CD14-positive monocyte (primary cell): ENCODE measurements around the gene TMEM87B. TPM values are rescaled to one million over a fixed set of nuclear protein-coding genes. Genes with fewer than 3 reads are reported as not detected.

ENCODE experiments used
- DNase-seq, 3 donors: peaks; one replicate each; pipeline ENCODE4 v3.0.0-alpha.2; 2011 to 2022
- H2AFZ ChIP-seq: 2 replicates; pipeline ENCODE4 v1.6.0; 2012; ENCODE audit warnings: mild to moderate bottlenecking, low read depth, low read length, inconsistent platforms; ENCODE audit not compliant: insufficient read depth, poor library complexity, severe bottlenecking
- H3K27ac ChIP-seq, 2 donors: 1 replicate in 1 of 2; 2 replicates in 1 of 2; pipeline ENCODE4 v1.5.1; 2012 to 2013; ENCODE audit warnings: low read length in 2 of 2, control low read depth in 1 of 2, inconsistent platforms in 1 of 2, low read depth in 1 of 2, mild to moderate bottlenecking in 1 of 2
- H3K27me3 ChIP-seq, 2 donors: one replicate each; pipeline versions ENCODE4 v1.6.0 to v1.6.1; 2011 to 2013; ENCODE audit warnings: low read length in 2 of 2; ENCODE audit not compliant: control insufficient read depth in 2 of 2, insufficient read depth in 2 of 2
- H3K36me3 ChIP-seq, 2 donors: replicated peaks in 1 of 2; 1 replicate in 1 of 2; 2 replicates in 1 of 2; pipeline versions ENCODE4 v1.5.1 to v1.6.1; 2012 to 2013; ENCODE audit warnings: low read length in 2 of 2, control low read depth in 1 of 2, inconsistent platforms in 1 of 2, mild to moderate bottlenecking in 1 of 2; ENCODE audit not compliant: insufficient read depth in 2 of 2, control insufficient read depth in 1 of 2
- H3K4me1 ChIP-seq, 2 donors: 1 replicate in 1 of 2; 2 replicates in 1 of 2; pipeline versions ENCODE4 v1.5.1 to v1.6.1; 2012 to 2013; ENCODE audit warnings: low read length in 2 of 2, control low read depth in 1 of 2, inconsistent platforms in 1 of 2, mild to moderate bottlenecking in 1 of 2, moderate library complexity in 1 of 2; ENCODE audit not compliant: insufficient read depth in 2 of 2, control insufficient read depth in 1 of 2
- H3K4me2 ChIP-seq: replicated peaks from 2 replicates; pipeline ENCODE3; 2012; ENCODE audit warnings: low read length, moderate library complexity, mild to moderate bottlenecking; ENCODE audit not compliant: poor library complexity, severe bottlenecking; ENCODE audit errors: extremely low read depth
- H3K4me3 ChIP-seq, 3 experiments: fragments of 200-600 bp in 1 of 3; sonication (generic) in 1 of 3; replicated peaks in 1 of 3; 1 replicate in 2 of 3; 2 replicates in 1 of 3; pipeline ENCODE4 v1.5.1; 2011 to 2013; ENCODE audit warnings: low read length in 3 of 3, mild to moderate bottlenecking in 3 of 3, control low read depth in 2 of 3, low read depth in 2 of 3, inconsistent platforms in 1 of 3, moderate library complexity in 1 of 3
- H3K79me2 ChIP-seq: 2 replicates; pipeline ENCODE4 v1.6.0; 2012; ENCODE audit warnings: mild to moderate bottlenecking, control low read depth, inconsistent platforms, low read length, moderate library complexity; ENCODE audit not compliant: insufficient read depth
- H3K9ac ChIP-seq: 2 replicates; pipeline ENCODE4 v1.6.0; 2017; ENCODE audit warnings: low read length, mild to moderate bottlenecking; ENCODE audit not compliant: insufficient read depth, poor library complexity, severe bottlenecking
- H3K9me3 ChIP-seq, 2 donors: replicated peaks in 1 of 2; 1 replicate in 1 of 2; 2 replicates in 1 of 2; pipeline versions ENCODE4 v1.5.1 to v1.6.1; 2012 to 2013; ENCODE audit warnings: low read length in 2 of 2, control low read depth in 1 of 2; ENCODE audit not compliant: control insufficient read depth in 1 of 2, insufficient read depth in 1 of 2
- H4K20me1 ChIP-seq: 2 replicates; pipeline ENCODE4 v1.6.0; 2012; ENCODE audit warnings: mild to moderate bottlenecking, low read length, control low read depth, moderate library complexity; ENCODE audit not compliant: insufficient read depth
- H3K27ac Mint-ChIP-seq, 7 donors: one replicate each; pipeline ENCODE4 v1.8.0; 2020; ENCODE audit warnings: mild to moderate bottlenecking in 7 of 7, mixed read lengths in 7 of 7, moderate library complexity in 6 of 7, inconsistent platforms in 2 of 7
- H3K27me3 Mint-ChIP-seq, 3 donors: one replicate each; pipeline ENCODE4 v1.8.0; 2021 to 2022; ENCODE audit warnings: low read depth in 3 of 3, mild to moderate bottlenecking in 3 of 3, mixed read lengths in 3 of 3, moderate library complexity in 3 of 3, inconsistent platforms in 1 of 3
- H3K36me3 Mint-ChIP-seq, 2 donors: one replicate each; pipeline ENCODE4 v1.8.0; 2020; ENCODE audit warnings: mixed read lengths in 2 of 2, inconsistent platforms in 1 of 2, mild to moderate bottlenecking in 1 of 2
- H3K4me1 Mint-ChIP-seq: one replicate; pipeline ENCODE4 v1.8.0; 2020; ENCODE audit warnings: mild to moderate bottlenecking, mixed read lengths
- H3K4me3 Mint-ChIP-seq, 2 donors: one replicate each; pipeline ENCODE4 v1.8.0; 2020; ENCODE audit warnings: mild to moderate bottlenecking in 2 of 2, mixed read lengths in 2 of 2, moderate library complexity in 1 of 2
- H3K9me3 Mint-ChIP-seq, 7 donors: one replicate each; pipeline ENCODE4 v1.8.0; 2020 to 2022; ENCODE audit warnings: mixed read lengths in 7 of 7, mild to moderate bottlenecking in 6 of 7, moderate library complexity in 6 of 7, inconsistent platforms in 2 of 7
- WGBS: methylation state at CpG from one replicate; pipeline ENCODE4 v1.1.5; 2013; ENCODE audit warnings: missing lambda C conversion rate; ENCODE audit not compliant: insufficient coverage; 5-methylcytosine and 5-hydroxymethylcytosine counted together
- intact Hi-C, 2 donors: fragments of 100-400 bp; cut with micrococcal nuclease; formaldehyde crosslinking; loops; one replicate each; pipeline versions ENCODE4 v1.15.0 to v1.15.1; 2023
- polyA plus RNA-seq, 3 donors: library from polyadenylated mRNA; depleted of rRNA in 1 of 3; unstranded in 2 of 3; stranded (reverse) in 1 of 3; fragments of 300-500 nt in 2 of 3; fragments of >200 nt in 1 of 3; fragmentation: Illumina TruSeq in 2 of 3; gene quantifications; 1 replicate in 2 of 3; 2 replicates in 1 of 3; pipeline ENCODE4 v1.2.3, GENCODE V29; 2012 to 2021
- TF ChIP-seq, protein P1 (sequence below): fragments of 200-600 bp; IDR thresholded peaks from one replicate; pipeline ENCODE4 v1.8.0; 2022; ENCODE audit warnings: antibody characterized with exemption, mild to moderate bottlenecking

Gene TMEM87B
- polyA plus RNA-seq, 3 donors: 9.1 to 13.4 (median 11.4) TPM

- H3K27me3 ChIP-seq: no peaks in the 10 kb centered on the region
- H3K4me1 ChIP-seq: peaks cover 8 to 10% of the 10 kb centered on the region in 2 donors
- H3K36me3 Mint-ChIP-seq: no peaks in the 10 kb centered on the region
- H3K4me2 ChIP-seq: no peak overlapping the region
- 99% methylated on average over 21 of the region's 31 CpGs for WGBS
- peaks cover 0 to 5% (median 2%) of the 10 kb centered on the region in 3 donors for H3K27me3 Mint-ChIP-seq
- peaks cover 15% of the 10 kb centered on the region for H3K4me1 Mint-ChIP-seq
- H3K9me3 ChIP-seq: peaks cover 0 to 3% of the 10 kb centered on the region in 2 donors
- H3K9me3 Mint-ChIP-seq: peaks cover 0 to 11% (median 5%) of the 10 kb centered on the region in 7 donors
- no peaks in the 10 kb centered on the region for H4K20me1 ChIP-seq
- H3K27ac Mint-ChIP-seq: peak overlapping the region in 1 of 7 donors; percentile 41
- no peaks in the 10 kb centered on the region for H3K36me3 ChIP-seq
- H3K4me3 ChIP-seq: no peak overlapping the region
- H3K9ac ChIP-seq: no peak overlapping the region
- no peak overlapping the region for H3K4me3 Mint-ChIP-seq
- no peak overlapping the region for H2AFZ ChIP-seq
- H3K79me2 ChIP-seq: no peaks in the 10 kb centered on the region
- intact Hi-C loops: no loop called here
- TF ChIP-seq, protein P1, sequence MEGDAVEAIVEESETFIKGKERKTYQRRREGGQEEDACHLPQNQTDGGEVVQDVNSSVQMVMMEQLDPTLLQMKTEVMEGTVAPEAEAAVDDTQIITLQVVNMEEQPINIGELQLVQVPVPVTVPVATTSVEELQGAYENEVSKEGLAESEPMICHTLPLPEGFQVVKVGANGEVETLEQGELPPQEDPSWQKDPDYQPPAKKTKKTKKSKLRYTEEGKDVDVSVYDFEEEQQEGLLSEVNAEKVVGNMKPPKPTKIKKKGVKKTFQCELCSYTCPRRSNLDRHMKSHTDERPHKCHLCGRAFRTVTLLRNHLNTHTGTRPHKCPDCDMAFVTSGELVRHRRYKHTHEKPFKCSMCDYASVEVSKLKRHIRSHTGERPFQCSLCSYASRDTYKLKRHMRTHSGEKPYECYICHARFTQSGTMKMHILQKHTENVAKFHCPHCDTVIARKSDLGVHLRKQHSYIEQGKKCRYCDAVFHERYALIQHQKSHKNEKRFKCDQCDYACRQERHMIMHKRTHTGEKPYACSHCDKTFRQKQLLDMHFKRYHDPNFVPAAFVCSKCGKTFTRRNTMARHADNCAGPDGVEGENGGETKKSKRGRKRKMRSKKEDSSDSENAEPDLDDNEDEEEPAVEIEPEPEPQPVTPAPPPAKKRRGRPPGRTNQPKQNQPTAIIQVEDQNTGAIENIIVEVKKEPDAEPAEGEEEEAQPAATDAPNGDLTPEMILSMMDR: no peak
- no peak overlapping the region for H3K27ac ChIP-seq
- no peak for DNase-seq
These were observed 104.4 kb downstream of the TMEM87B start for GRCh38 chr2:112159454-112159921.

DNA sequence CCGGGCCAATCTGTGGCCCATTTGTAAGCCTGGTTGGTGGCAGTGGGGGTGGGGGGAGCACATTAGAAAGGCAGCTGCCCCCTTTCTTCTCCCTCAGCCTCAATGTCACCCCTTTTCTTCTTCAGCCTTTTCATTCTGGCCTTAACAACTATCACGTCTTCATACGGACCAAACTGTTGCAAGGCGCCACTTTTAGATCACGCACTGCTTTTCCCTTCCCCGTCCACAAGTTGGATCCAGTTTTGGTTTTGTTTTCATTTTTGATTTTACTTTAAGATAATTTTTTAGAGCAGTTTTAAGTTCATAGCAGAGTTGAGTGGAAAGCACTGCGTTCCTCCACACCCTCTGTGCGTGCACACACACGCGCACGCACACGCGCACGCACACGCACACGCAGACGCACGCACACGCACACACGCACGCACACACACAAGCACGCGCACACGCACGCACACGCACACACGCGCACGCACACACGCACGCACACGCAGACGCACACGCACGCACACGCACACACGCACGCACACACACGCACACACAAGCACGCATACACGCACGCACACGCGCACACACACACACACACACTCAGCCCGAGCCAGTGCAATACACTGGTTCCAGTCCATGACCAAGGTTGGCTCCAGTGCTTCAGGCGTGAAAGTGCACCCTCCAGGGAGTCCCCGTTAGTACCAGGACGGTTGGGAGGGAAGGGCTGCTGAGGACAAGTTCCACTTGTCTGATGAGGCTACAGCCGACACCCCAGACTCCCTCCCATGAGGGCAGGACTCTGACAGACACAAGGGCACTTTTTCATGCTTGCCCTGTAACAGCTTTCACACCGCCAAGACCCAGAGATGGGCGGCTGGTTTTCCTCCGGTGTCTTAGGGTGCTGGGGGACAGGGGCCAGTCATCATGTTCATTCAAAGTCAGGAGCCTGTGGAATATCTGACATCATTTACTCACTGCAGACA lies 105.5 kb downstream of the TMEM87B start:
- no peak overlapping the region for H3K4me3 Mint-ChIP-seq
- H4K20me1 ChIP-seq: no peaks in the 10 kb centered on the region

More for the DNA sequence above, 105.5 kb downstream of the TMEM87B start:
- Histone ChIP-seq H3K4me1 (peaks cover 4 to 6% of the 10 kb centered on the region in 2 donors), H3K27ac (no peak overlapping the region), H3K4me3 (no peak overlapping the region), H3K9ac (no peak overlapping the region), H3K36me3 (no peaks in the 10 kb centered on the region), H2AFZ (no peak overlapping the region), H3K27me3 (no peaks in the 10 kb centered on the region), H3K9me3 (peaks cover 0 to 3% of the 10 kb centered on the region in 2 donors), H3K79me2 (no peaks in the 10 kb centered on the region), H3K4me2 (no peak overlapping the region)
- Mint-ChIP-seq H3K4me1 (peaks cover 10% of the 10 kb centered on the region), H3K9me3 (peaks cover 0 to 11% (median 5%) of the 10 kb centered on the region in 7 donors), H3K27me3 (peaks cover 0 to 5% (median 2%) of the 10 kb centered on the region in 3 donors), H3K27ac (peak overlapping the region in 1 of 7 donors; percentile 30), H3K36me3 (no peaks in the 10 kb centered on the region)
- TF ChIP-seq, protein P1: no peak
- no peak for DNase-seq
- WGBS: 97% methylated on average over 14 of the region's 52 CpGs
- intact Hi-C loops: no loop called here
